T47D (cell line): ENCODE measurements around the gene MMAB.

Source experiments
- DNase-seq, 2 experiments: peaks; one replicate each; pipeline versions ENCODE4 v3.0.0 to v3.0.0-alpha.2; 2011 to 2012; ENCODE audit warnings: low read depth in 1 of 2, low spot score in 1 of 2
- JUND ChIP-seq: IDR thresholded peaks from 2 replicates; pipeline ENCODE4 v1.6.1; 2012; ENCODE audit warnings: low read depth
- in situ Hi-C: cut with HindIII; loops from 2 replicates; pipeline ENCODE4 v1.10.0; 2016; ENCODE audit warnings: low sequenced_read_pairs, low pct_unique_long_range_greater_than_20kb

Gene MMAB

DNA sequence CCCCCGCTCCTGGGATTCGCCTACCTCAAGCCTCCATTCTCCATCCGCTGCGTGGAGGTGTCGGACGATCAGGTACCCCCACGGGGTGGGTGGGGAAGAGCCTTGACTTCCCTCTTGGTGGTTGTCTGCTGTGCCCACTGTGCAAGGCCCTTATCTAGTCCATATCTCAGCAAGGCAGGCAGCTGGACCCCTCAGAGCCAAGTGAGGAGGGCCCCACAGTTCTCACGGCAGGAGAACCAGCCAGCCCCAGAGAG, 39.9 kb downstream of the MMAB start:
- in situ Hi-C loops, result no loop called here
- TF ChIP-seq JUND, result no peak
- DNase-seq, result no peak

- DNase-seq, result no peak
- TF ChIP-seq JUND, result no peak
- in situ Hi-C loops, result no loop called here
Measured at GRCh38 chr12:109532721-109533486, 40.4 kb downstream of the MMAB start.

- TF ChIP-seq JUND, result no peak
- in situ Hi-C loops, result no loop called here
Measured at GRCh38 chr12:109531411-109531810, 41.9 kb downstream of the MMAB start.

GRCh38 chr12:109529691-109530640, 43.3 kb downstream of the MMAB start:
- TF ChIP-seq JUND, result no peak
- in situ Hi-C loops, result no loop called here
- DNase-seq, result no peak

More at GRCh38 chr12:109531411-109531810, 41.9 kb downstream of the MMAB start:
- no peak for DNase-seq

DNA sequence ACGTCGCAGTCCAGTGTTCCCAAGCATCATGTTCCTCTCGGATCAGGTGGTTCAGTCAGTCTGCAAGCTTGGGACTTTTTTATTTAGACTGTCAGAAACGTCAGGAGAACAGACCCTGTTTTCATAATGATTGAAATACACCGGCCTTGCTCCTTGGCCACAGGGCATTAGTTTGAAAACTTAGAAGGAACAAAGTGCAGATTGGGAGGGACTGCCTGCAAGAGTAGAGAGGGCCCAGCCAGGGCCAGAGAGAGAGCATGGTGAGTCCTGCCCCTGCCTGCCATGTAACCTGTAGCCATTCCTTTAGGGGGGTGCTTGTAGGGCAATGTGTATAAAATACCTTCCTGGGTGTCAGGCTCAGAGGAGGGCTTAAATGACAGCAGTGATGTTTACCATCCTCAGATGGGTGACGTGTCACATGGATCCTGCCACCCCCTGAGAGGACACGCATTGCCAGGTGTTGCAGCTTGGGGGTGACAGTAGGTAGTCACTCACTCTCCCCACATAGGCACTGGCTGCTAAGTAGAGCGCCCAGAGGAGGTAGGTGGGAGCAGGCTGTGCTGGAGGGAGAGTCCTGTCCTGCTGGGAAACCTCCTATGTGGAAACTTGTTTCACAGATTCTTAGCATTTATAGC, 45.7 kb downstream of the MMAB start:
- TF ChIP-seq JUND, result no peak
- DNase-seq, result no peak
- in situ Hi-C loops, result no loop called here

- in situ Hi-C loops, result no loop called here
- DNase-seq, result no peak
- TF ChIP-seq JUND, result no peak
Measured at GRCh38 chr12:109525279-109525585, 48.1 kb downstream of the MMAB start.

DNA sequence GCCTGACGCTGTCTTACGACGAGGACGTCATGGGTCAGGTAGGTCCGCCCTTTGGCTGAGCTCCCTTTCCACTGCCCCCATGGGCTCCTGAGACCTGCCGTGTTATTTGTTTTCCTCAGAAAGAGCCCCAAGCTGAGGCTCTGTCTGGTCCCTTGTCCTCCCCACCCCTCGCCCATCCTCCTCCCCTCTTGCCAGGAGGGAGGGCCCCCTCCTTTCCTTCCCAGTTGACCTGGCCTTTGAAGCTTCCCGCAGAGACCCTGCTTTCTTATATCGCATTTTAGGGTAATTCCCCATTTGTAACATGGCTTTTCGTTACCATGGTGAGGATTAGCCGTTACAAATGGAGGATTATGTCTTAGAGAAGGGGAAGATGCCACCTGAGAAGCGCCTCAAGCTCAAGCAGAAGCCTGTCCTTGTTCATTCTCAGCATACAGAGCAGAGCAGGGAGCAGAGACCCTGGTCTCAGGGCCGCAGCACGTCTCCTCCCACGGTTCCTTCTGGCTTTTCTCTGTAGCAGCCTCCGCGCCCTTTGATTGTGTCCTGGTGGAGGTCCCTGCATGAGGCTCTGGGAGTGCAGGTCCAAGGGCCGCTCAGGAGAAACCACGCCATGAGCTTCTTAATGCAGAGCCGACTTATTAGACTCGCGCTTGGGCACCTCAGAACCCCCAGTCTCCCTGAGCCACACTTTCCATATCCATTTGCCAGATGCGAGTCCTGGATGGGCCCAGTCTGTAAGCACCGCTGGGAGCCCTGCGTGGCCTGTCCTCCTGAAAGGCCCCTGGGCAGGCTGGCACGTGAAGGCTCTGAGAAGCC, 48.6 kb downstream of the MMAB start:
- no peak for DNase-seq
- no peak for TF ChIP-seq JUND
- in situ Hi-C loops, result no loop called here

- TF ChIP-seq JUND, result no peak
- DNase-seq, result no peak
- in situ Hi-C loops, result no loop called here
Measured at GRCh38 chr12:109523504-109523903, 49.8 kb downstream of the MMAB start.

GRCh38 chr12:109523071-109523470, 50.2 kb downstream of the MMAB start:
- no peak for TF ChIP-seq JUND
- DNase-seq, result no peak
- in situ Hi-C loops, result no loop called here

- in situ Hi-C loops, result no loop called here
- no peak for DNase-seq
- TF ChIP-seq JUND, result no peak
Measured at GRCh38 chr12:109521831-109522230, 51.5 kb downstream of the MMAB start.

DNA sequence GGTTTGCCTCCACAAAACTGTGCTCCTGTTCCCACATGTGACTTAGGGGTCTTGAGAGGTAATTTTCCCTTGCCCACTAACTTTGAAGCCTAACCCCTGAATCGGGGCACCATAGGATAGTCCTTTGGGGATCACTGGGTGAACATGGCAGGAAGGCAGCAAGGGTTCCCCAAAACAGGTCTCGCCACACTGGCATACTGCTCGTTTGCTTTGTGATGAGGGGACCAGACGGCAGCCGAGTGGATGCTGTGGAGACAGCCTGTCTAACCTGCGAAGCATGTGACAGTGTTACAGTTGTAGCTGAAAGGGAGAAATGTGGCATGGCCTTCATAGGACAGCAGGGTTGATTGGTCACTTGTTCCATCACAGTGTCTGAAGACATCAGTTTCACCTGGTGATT, 53.5 kb downstream of the MMAB start:
- in situ Hi-C loops, result no loop called here
- TF ChIP-seq JUND, result no peak
- no peak for DNase-seq
